HEK293 (cell line): ENCODE results near the gene DSE.

Experiments used
- ZNF121 ChIP-seq: fragments of 450-650 bp; formaldehyde crosslinking; IDR thresholded peaks from 2 replicates; pipeline ENCODE4 v1.5.1; 2016; ENCODE audit warnings: missing biosample characterization, missing genetic modification characterization
- ZNF623 ChIP-seq: fragments of 450-650 bp; formaldehyde crosslinking; IDR thresholded peaks from 2 replicates; pipeline ENCODE4 v1.5.1; 2016; ENCODE audit warnings: missing biosample characterization, missing genetic modification characterization
- ZNF791 ChIP-seq: fragments of 450-650 bp; formaldehyde crosslinking; IDR thresholded peaks from 2 replicates; pipeline ENCODE4 v1.5.1; 2016; ENCODE audit warnings: missing biosample characterization, missing genetic modification characterization
- TF ChIP-seq, protein P1 (sequence below): fragments of 450-650 bp; formaldehyde crosslinking; IDR thresholded peaks from 2 replicates; pipeline ENCODE4 v1.5.1; 2016; ENCODE audit warnings: missing biosample characterization, missing genetic modification characterization
- TF ChIP-seq, protein P2 (sequence below): fragments of 450-650 bp; formaldehyde crosslinking; IDR thresholded peaks from 2 replicates; pipeline ENCODE4 v1.5.1; 2017; ENCODE audit warnings: missing biosample characterization, missing genetic modification characterization
- TF ChIP-seq, protein P3 (sequence below): fragments of 450-650 bp; formaldehyde crosslinking; IDR thresholded peaks from 2 replicates; pipeline ENCODE4 v1.5.1; 2016; ENCODE audit warnings: missing biosample characterization, missing genetic modification characterization

DNA sequence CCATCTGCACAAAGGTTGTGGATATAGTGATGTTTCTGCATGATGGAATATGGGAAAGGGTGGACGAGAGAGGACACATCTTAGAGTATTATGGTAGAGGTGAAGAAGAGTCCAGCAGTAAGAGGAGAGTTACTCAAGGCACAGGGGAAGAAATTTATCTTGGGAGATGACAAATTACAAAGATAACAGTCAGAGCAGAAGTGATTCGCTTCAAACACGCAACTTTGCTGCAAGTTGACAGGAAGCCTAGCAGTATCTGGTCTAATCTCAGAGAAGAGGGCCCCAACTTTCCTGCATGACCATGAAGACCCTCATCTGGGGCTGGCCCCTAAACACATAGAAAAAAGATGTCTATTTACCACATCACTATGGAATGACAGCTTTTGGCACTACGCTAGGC lies 89.2 kb downstream of the DSE start:
- TF ChIP-seq, protein P1, sequence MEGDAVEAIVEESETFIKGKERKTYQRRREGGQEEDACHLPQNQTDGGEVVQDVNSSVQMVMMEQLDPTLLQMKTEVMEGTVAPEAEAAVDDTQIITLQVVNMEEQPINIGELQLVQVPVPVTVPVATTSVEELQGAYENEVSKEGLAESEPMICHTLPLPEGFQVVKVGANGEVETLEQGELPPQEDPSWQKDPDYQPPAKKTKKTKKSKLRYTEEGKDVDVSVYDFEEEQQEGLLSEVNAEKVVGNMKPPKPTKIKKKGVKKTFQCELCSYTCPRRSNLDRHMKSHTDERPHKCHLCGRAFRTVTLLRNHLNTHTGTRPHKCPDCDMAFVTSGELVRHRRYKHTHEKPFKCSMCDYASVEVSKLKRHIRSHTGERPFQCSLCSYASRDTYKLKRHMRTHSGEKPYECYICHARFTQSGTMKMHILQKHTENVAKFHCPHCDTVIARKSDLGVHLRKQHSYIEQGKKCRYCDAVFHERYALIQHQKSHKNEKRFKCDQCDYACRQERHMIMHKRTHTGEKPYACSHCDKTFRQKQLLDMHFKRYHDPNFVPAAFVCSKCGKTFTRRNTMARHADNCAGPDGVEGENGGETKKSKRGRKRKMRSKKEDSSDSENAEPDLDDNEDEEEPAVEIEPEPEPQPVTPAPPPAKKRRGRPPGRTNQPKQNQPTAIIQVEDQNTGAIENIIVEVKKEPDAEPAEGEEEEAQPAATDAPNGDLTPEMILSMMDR (tag by site-specific recombination) = no peak
- TF ChIP-seq ZNF121 (tag by site-specific recombination) = no peak
- TF ChIP-seq, protein P2, sequence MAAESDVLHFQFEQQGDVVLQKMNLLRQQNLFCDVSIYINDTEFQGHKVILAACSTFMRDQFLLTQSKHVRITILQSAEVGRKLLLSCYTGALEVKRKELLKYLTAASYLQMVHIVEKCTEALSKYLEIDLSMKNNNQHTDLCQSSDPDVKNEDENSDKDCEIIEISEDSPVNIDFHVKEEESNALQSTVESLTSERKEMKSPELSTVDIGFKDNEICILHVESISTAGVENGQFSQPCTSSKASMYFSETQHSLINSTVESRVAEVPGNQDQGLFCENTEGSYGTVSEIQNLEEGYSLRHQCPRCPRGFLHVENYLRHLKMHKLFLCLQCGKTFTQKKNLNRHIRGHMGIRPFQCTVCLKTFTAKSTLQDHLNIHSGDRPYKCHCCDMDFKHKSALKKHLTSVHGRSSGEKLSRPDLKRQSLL (tag by site-specific recombination) = no peak
- TF ChIP-seq ZNF791 (tag by site-specific recombination) = no peak
- TF ChIP-seq, protein P3, sequence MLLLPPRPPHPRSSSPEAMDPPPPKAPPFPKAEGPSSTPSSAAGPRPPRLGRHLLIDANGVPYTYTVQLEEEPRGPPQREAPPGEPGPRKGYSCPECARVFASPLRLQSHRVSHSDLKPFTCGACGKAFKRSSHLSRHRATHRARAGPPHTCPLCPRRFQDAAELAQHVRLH (tag by site-specific recombination) = no peak
- no peak for TF ChIP-seq ZNF623 (tag by site-specific recombination)
